ENCODE measurements around the gene TCAF1.

The TCAF1 gene

GRCh38 chr7:143901668-143902331 lies at the start of gene TCAF1:
Gene TCAF1 (minus strand): TSS chr7:143902176. CDS start chr7:143876608, 25,568 bp downstream.
- peak; percentile 94 for DNase-seq
- in situ Hi-C loops (cut with MboI; ENCODE audit: low pct_unique_long_range_greater_than_20kb, low sequenced_read_pairs): no loop called here

DNA sequence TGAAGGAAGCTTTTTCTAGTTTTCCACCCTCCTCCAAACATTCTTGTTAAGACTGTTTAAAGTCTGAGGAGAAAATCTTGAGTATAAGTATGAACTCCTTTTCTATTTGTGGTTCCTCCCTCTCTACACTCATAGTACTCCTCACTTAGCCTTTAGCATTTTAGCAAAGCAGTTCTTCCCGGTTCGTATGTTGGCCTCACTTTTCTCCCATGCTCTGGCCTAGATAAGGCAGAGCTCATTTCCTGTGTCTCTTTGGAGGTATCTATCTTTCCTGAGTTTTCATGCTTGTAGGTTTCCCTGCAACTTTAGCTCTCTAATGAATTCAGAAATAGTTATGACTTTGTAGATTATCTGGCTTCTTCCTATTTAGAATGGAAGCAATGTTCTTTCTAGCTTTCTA lies 46.8 kb upstream of the TCAF1 start:
- DNase-seq: no peak
- in situ Hi-C loops (cut with MboI; ENCODE audit: low pct_unique_long_range_greater_than_20kb, low sequenced_read_pairs): no loop called here

DNA sequence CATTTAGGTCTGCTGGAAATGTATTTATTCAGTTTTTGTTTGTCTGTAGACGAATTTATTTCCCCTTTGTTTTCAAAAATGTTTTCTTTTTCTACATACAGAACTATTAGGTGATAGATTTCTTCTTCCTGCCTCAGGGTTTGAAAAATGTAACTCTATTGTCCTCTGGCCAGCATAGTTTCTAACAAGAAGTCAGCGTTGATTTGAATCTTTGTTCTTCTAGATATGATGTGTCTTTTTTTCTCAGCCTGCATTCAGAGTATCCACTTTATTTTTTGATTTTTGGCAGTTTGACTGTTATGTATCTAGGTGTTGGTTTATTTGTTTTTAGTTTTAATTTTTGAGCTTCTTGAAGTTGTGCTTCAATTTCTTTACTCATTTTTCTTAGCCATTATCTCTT lies 45.1 kb upstream of the TCAF1 start:
- in situ Hi-C loops (cut with MboI; ENCODE audit: low pct_unique_long_range_greater_than_20kb, low sequenced_read_pairs): no loop called here
- DNase-seq: no peak

DNA sequence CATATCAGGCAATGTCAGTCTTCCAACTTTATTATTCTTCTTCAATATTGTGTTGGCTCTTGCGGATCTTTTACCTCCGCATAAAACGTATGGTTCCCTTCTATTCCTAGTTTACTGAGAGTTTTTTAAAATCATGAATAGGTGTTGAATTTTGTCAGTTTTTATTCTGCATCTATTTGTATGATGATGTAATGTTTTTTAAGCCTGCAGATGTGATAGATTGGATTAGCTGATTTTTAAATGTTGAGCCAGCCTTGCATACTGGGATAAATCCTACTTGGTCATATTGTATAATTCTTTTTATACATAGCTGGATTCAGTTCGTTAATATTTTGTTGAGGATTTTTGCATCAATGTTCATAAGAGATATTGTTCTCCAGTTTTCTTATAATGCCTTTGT lies 43.4 kb upstream of the TCAF1 start:
- in situ Hi-C loops (cut with MboI; ENCODE audit: low pct_unique_long_range_greater_than_20kb, low sequenced_read_pairs): no loop called here
- no peak for DNase-seq

DNA sequence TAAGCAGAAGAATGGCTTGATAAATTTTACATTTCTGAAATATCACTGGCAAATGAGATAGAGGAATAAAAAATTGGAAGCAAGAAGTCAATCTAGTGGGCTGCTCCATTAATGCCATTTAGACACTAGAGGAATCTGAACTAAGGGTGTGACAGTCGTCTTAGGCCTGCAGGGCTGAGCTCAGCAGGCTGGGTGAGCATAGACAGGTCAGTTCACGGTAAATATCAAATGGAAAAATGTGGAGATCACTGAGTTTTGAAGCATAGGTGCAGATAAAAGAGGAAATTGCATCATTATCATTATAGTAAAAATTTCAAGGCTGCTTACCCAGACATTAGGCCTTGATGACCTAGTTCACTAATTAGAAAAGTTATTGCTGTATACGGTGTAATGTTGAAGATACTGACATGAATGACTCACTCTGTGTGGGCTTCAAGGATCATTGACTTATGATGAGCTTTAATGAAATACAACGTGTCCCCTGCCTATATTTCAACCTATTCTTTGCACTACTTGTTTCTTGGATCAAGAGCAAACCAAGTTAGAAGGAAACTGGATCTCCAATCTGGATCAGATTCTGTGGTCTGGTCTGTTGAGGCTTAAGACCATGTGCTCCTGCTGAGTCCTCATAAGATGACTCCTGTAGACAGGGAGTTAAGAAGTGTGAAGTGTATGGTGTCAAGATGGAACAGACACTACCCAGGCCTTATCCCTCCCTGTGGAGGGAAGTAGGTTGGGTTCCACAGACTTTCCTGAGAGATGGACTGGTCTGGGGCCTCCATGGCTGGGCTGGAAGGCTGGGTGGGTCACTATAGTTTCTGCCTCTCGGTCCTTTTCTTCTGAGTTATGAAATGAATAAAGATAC lies 36.6 kb upstream of the TCAF1 start:
- in situ Hi-C loops (cut with MboI; ENCODE audit: low pct_unique_long_range_greater_than_20kb, low sequenced_read_pairs): no loop called here
- DNase-seq: no peak

DNA sequence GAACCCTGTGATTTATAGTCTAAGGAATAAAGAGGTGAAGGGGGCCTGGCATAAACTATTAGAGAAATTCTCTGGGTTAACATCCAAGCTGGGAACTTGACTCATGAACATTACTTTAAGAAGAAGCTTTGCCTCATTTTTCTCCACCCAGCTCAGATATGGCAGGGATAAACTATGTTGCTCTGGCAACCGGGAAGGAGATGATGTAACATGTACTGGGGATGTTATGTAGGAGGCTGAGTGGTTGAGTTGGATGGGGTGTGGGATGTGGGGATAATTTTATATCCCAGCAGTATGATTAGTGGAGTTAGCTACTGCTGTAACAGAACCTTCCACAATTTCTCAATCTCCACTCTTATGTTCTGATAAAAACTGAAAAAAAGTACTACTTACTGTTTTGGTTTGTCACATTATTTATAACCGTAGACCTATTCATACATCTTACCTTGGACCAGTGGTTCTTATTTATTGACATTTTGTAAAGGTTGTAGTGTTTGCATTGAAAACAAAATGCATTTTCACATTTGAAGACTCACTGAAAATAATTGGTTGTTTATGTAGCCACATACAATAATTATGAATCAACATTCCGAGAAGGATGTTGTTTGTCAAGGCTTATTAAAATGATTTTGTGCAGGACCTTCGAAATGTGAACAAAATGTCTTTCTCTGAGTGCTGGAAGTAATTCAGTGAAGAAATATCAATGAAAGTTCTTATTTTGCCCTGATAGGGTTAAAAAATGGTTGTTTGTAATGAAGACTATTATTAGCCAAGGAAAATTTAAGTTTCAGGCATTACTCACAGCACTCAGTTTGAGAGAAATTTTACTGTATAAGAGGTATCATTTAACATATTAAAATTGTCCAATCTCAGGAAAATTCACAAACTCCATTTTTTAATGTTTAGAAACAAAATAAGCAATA lies 34.4 kb upstream of the TCAF1 start:
- in situ Hi-C loops (cut with MboI; ENCODE audit: low pct_unique_long_range_greater_than_20kb, low sequenced_read_pairs): no loop called here
- DNase-seq: no peak

- DNase-seq: no peak
- in situ Hi-C loops (cut with MboI; ENCODE audit: low pct_unique_long_range_greater_than_20kb, low sequenced_read_pairs): no loop called here
These were observed 32.8 kb upstream of the TCAF1 start, which contains the start of gene OR2F2 for GRCh38 chr7:143934526-143935325. Gene OR2F2 (plus strand): TSS chr7:143935233. CDS start chr7:143935233, 0 bp downstream.

GRCh38 chr7:143931739-143932138 lies 29.8 kb upstream of the TCAF1 start:
- no peak for DNase-seq
- in situ Hi-C loops (cut with MboI; ENCODE audit: low pct_unique_long_range_greater_than_20kb, low sequenced_read_pairs): no loop called here

GRCh38 chr7:143929224-143929920 lies 27.4 kb upstream of the TCAF1 start:
- DNase-seq: no peak
- in situ Hi-C loops (cut with MboI; ENCODE audit: low pct_unique_long_range_greater_than_20kb, low sequenced_read_pairs): no loop called here

GRCh38 chr7:143924851-143925250 lies 22.9 kb upstream of the TCAF1 start:
- no peak for DNase-seq
- in situ Hi-C loops (cut with MboI; ENCODE audit: low pct_unique_long_range_greater_than_20kb, low sequenced_read_pairs): no loop called here

DNA sequence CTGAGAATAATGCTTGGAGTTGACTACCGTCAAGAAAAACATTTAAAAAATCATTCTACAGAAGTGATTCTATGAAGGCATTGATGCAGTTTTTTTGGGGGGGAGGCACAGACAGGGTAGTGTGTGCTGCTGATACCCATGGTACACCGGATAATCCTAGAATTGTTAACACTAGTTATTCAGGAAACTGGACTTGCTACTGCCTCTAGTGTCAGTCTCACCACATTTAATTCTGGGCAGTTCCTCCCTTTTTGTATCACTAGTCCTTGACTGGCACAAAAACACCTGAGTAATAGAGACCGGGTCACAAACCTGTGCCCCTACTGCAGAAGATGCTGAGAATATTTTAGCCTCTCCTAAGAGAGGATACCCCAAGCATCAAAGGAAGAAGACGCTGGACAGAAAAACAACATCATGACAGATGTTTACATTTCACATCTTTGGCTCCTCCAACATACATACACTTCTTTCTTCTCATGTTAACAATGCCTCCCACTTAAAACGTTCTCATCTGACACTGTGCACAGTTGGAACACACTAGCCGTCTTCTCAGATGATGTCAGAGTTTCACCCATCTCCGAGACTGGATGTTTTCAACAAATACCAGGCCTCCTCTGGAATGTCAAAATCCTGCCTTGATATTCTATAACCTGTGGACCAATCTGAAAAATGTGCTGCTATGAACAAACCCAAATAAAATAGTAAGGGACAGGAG lies 13.1 kb upstream of the TCAF1 start:
- in situ Hi-C loops (cut with MboI; ENCODE audit: low pct_unique_long_range_greater_than_20kb, low sequenced_read_pairs): no loop called here
- no peak for DNase-seq

GRCh38 chr7:143913945-143914615 lies 12.1 kb upstream of the TCAF1 start:
- in situ Hi-C loops (cut with MboI; ENCODE audit: low pct_unique_long_range_greater_than_20kb, low sequenced_read_pairs): no loop called here
- DNase-seq: no peak

DNA sequence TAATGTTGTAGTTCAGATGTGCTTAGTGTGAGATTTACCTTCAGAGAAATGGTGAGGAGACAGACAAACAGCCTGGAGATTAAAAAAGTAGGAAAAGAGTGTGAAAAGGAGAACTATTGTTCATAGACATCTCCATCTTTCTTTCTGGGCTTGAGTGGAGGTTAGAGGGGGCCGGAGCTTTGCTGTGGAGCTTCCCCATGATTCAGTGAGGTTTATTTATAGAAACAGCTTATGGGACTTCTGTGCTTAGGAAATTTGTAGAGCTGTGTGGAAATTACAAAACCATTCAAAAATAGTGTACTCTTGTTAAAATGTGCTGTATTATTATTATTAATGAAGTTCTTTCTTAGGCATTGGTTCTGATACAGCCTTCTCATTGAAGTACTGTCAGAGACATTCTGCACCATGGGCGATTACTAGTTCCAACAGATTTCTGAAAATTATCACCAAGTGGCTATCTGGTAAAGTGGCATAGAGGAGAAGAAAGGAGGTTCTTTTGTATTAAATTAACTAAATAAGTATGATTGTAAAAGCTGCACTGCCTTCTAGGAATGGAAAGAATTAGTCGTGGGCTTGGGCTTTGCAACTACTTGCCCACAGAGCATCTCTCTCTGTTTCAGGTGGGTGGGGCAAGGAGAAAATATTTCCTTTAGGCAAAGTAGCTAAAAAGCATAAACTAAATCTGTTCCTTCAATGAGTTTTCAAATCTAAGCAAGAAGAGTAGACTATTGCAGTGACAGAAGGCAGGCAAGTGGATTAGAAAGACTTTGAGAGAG lies 8.7 kb upstream of the TCAF1 start:
- in situ Hi-C loops (cut with MboI; ENCODE audit: low pct_unique_long_range_greater_than_20kb, low sequenced_read_pairs): no loop called here
- DNase-seq: no peak

GRCh38 chr7:143909863-143910262 lies 7.9 kb upstream of the TCAF1 start:
- DNase-seq: no peak

GRCh38 chr7:143908120-143908519 lies 6.1 kb upstream of the TCAF1 start:
- DNase-seq: no peak
- in situ Hi-C loops (cut with MboI; ENCODE audit: low pct_unique_long_range_greater_than_20kb, low sequenced_read_pairs): no loop called here

More at GRCh38 chr7:143909863-143910262, 7.9 kb upstream of the TCAF1 start:
- in situ Hi-C loops (cut with MboI; ENCODE audit: low pct_unique_long_range_greater_than_20kb, low sequenced_read_pairs): no loop called here

GRCh38 chr7:143906895-143907294 lies 4.9 kb upstream of the TCAF1 start:
- no peak for DNase-seq
- in situ Hi-C loops (cut with MboI; ENCODE audit: low pct_unique_long_range_greater_than_20kb, low sequenced_read_pairs): no loop called here
